D341Med (cell line): ENCODE results near the gene PLCH1.

Experiments used
- DNase-seq: peaks from one replicate; pipeline ENCODE4 v3.0.0; 2012; ENCODE audit warnings: low spot score

The PLCH1 gene

DNA sequence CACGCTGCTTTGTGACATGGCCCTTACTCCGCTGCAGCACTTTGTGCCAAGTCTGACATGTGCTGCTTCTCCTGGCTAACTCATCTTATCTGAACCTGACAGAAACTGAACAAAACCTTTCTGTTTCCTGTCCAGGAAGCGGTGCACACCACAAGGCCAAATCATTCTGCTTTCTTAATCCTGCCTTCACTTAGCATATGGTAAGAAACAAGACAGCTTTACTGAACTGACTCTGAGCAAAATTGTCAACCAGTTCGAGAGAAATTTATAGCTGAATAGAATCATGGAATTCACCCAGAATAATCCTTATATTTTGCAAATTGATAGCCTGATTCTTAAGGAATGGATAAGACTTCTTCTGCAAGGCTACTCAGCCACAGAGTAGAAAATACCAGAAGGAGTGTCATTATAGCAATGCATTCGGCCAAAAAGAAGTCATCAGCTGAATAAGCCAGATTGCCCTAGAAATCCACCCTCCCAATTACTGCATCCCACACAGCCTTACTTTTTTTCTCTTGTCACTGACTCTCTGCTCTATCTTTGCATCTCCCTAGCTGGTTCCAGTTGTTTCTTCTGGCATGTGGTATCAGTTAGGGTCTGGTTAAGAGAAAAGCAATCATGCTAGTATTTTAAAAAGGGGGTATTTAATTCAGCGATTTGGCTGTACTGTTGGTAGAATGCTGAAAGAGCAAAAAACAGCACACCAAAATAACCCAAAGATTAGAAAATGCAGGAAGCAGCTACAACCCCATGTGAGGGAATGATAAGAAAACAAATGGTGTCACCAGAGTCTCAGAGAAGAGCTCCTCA is 409.8 kb downstream of the PLCH1 start:
- DNase-seq: no peak

GRCh38 chr3:155334215-155334913 is 410.5 kb downstream of the PLCH1 start:
- DNase-seq: no peak

DNA sequence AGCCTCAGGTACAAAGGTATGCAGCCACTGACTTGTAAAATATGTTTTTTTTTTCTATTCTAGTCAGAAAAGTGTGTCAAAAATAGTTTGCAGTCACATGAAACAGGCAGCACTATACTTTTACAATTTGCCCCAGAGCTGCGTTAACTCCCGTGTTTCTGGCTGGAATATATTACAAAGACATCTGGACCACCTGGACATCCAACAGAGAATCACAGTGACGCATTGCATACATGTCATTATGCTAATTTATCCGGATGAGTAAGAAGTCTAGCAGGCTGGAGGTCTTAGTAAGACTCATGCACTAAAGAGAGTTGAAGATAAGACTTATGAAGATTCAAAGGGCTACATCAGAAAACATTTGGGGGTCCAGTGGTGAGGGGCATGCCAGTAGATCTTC is 412.2 kb downstream of the PLCH1 start:
- DNase-seq: no peak

DNA sequence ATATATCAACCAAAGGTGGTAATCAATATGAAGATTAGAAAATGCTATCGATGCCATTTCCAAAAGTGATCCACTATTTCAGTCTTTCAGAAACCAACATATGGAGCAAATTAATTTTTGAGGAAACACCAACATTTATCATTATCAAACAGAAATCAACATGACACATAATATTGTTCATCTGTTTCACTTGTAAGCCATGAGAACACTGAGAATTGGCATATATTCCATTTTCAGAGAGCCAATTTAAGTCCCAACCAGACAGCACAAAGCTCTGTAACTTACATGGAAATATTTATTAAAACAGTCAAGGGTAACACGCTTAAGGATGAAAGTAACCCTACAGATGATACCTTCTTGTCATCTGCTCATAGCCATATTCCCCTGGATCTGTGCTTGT is 413.8 kb downstream of the PLCH1 start:
- DNase-seq: no peak

DNA sequence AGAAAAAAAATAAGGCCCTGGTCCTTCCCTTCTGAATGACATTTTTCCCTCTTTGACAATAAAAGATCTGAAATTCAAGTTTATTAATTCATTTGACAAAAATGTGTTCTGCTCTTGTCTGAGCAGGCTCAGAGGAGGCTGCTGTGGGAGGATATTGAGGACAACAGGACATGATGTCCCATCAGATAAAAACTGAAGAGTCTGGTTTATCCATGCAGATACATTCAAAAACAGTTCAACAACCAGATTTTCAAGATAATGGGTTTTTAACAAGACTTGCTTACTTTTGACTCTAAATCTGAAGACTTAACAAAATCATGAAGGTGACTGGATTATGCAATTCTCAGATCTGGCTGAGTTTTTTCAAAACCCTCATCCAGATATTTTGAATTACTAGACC is 414.5 kb downstream of the PLCH1 start:
- DNase-seq: no peak

GRCh38 chr3:155329513-155330048 is 415.3 kb downstream of the PLCH1 start:
- no peak for DNase-seq

GRCh38 chr3:155327871-155328270 is 417.0 kb downstream of the PLCH1 start:
- no peak for DNase-seq

DNA sequence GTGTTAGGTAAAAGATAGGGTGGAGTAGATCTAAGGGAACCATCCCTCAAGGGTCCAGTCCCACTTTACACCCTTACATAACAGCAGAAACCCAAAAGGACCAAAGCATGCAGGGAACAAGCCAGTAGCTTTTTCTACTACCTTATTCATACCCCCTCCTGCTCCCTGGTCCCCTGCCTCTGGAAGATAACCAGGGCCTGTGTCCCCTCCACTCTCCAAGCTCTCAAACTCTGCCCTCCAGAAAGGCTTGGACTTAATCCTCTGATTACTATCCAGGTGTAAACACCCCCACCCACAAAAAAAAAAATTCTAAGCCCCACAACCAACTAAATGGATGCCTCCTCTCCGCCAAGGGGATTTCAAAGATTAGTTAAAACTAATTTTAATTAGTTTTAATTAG is 417.4 kb downstream of the PLCH1 start:
- DNase-seq: no peak

- DNase-seq: no peak
Measured at GRCh38 chr3:155326901-155327300, 418.0 kb downstream of the PLCH1 start.

DNA sequence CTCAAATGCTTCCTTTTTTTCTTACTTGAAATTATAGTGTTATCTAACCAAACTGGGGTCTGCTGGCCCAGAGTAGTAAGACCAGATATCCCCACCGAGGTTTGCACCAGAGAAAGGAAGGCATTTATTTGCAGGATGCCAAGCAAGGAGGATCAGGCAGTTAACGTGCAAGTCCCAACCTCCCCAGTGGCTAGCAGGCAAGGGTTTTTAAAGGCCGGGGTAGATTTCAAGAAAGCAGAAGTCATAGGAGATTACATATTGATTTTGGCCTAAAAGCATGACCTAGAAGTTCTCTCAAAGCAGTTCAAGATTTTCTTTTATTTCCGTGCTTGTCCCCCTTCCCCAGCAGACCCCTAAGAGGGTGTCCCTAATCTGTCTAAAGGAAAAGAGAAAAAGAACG is 418.6 kb downstream of the PLCH1 start:
- no peak for DNase-seq
